Measurements from ENCODE around the gene TSPAN18. TPM values are rescaled to one million over a fixed set of nuclear protein-coding genes. Genes with fewer than 3 reads are reported as not detected.

The TSPAN18 gene
- total and polyA plus RNA-seq, 2 of the 4 experiments (the other 2 are of a cell fraction): 0.36 to 1.1 TPM

GRCh38 chr11:44893846-44894617 lies 167.3 kb downstream of the TSPAN18 start (continued):
- TF ChIP-seq FOS (IDR thresholded peaks at IDR 0.05; ENCODE audit: low read depth, low read length) (no peak), RFX5 (IDR thresholded peaks at IDR 0.05; ENCODE audit: low read depth, low read length) (no peak)

GRCh38 chr11:44899959-44900358 lies 173.2 kb downstream of the TSPAN18 start:
- DNase-seq (peak; percentile 71), ATAC-seq (ENCODE audit: low read depth) (peak; percentile 61; the same call in 1 of the 2 replicates)
- Histone ChIP-seq H3K79me1 (ENCODE audit: low read depth in 1 of 2, low read length in 2 of 2) (no peaks in the 10 kb centered on the region), H2BK20ac (ENCODE audit: low read depth, low read length) (no peak overlapping the region), H3K14ac (replicated peaks; ENCODE audit: low read depth, low read length) (no peak overlapping the region), H3K4me1 (ENCODE audit: control insufficient read depth, insufficient read depth, low read length) (no peaks in the 10 kb centered on the region), H4K8ac (ENCODE audit: low read depth in 2 of 2, low read length in 2 of 2) (no peak overlapping the region), H2BK120ac (ENCODE audit: low read depth, low read length) (no peak overlapping the region), H3K27ac (ENCODE audit: insufficient read depth, low read length) (no peak overlapping the region), H3K36me3 (ENCODE audit: control insufficient read depth, insufficient read depth, low read length) (no peaks in the 10 kb centered on the region), H3K9me1 (ENCODE audit: insufficient read depth, low read length) (no peaks in the 10 kb centered on the region), H3K9ac (ENCODE audit: low read depth, low read length) (no peak overlapping the region), H3K27me3 (ENCODE audit: control insufficient read depth, insufficient read depth, low read length) (peaks cover 29% of the 10 kb centered on the region), H3K56ac (ENCODE audit: extremely low read depth, insufficient read depth, low read length) (no peak overlapping the region), H2AFZ (replicated peaks; ENCODE audit: low read length, poor library complexity) (no peak overlapping the region), H3K4me2 (ENCODE audit: low read depth, low read length) (no peak overlapping the region), H3K23ac (ENCODE audit: low read depth, low read length) (no peak overlapping the region), H3K4ac (ENCODE audit: low read depth, low read length) (no peak overlapping the region), H4K20me1 (ENCODE audit: insufficient read depth, low read length) (no peaks in the 10 kb centered on the region), H2BK5ac (ENCODE audit: low read depth, low read length, poor library complexity, severe bottlenecking) (no peak overlapping the region), H2BK15ac (ENCODE audit: low read depth, low read length) (no peak overlapping the region), H3K9me3 (ENCODE audit: control insufficient read depth, insufficient read depth, low read length) (peaks cover 6% of the 10 kb centered on the region; the same call in 1 of the 2 replicates), H3K18ac (ENCODE audit: low read depth, low read length) (no peak overlapping the region), H4K5ac (ENCODE audit: low read depth, low read length) (no peak overlapping the region), H3K4me3 (ENCODE audit: insufficient read depth, low read depth, low read length) (no peak overlapping the region), H2AK5ac (ENCODE audit: low read depth, low read length) (no peak overlapping the region), H2AK9ac (replicated peaks; ENCODE audit: low read depth, low read length, poor library complexity) (no peak overlapping the region), H4K91ac (ENCODE audit: insufficient read depth, low read depth, low read length) (no peak overlapping the region)
- ChIA-PET CTCF (interaction anchor here (1.1 kb wide), 1 partner anchor 283 kb away, joined by 3 read pairs; no protein-coding TSS in a partner anchor), POLR2A (ENCODE audit: unreplicated experiment) (no interaction called here)
- WGBS, 2 experiments (ENCODE audit: extremely low coverage in 2 of 2, insufficient read length in 1 of 2): no CpG with 5 or more reads among the region's 3 CpGs
- TF ChIP-seq RCOR1 (IDR thresholded peaks at IDR 0.05; ENCODE audit: insufficient replicate concordance, low read length) (no peak), CEBPB (IDR thresholded peaks at IDR 0.05; ENCODE audit: low read depth, low read length) (no peak)
- dilution Hi-C loops (cut with HindIII; ENCODE audit: low sequenced_read_pairs, unreplicated experiment) (loop anchor here (25.0 kb wide), 1 partner anchor 138 kb away; no protein-coding TSS in a partner anchor), in situ Hi-C loops (cut with MboI; ENCODE audit: low sequenced_read_pairs) (loop anchor here (25.0 kb wide), 1 partner anchor 788 kb away; no protein-coding TSS in a partner anchor), intact Hi-C loops (cut with micrococcal nuclease) (no loop called here)
- no TSS peak for BruUV-seq (replicated peaks)

Data from IMR-90 (cell line).